GM10847 (cell line): ENCODE results near the gene FBXO42.
A peak's percentile ranks its signal among the peaks of the same experiment; 100 is the strongest.

Experiments
- POLR2A ChIP-seq: IDR thresholded peaks from 2 replicates; pipeline ENCODE4 v1.6.1; 2011; ENCODE audit not compliant: insufficient read length; ENCODE audit errors: extremely low read depth

FBXO42 gene

GRCh38 chr1:16226490-16227179 is 125.6 kb downstream of the FBXO42 start:
- TF ChIP-seq POLR2A: no peak

- TF ChIP-seq POLR2A: no peak
Measured at GRCh38 chr1:16226129-16226489, 126.2 kb downstream of the FBXO42 start.

- no peak for TF ChIP-seq POLR2A
Measured at GRCh38 chr1:16224472-16224871, 127.8 kb downstream of the FBXO42 start.

GRCh38 chr1:16221499-16221898 is 130.8 kb downstream of the FBXO42 start:
- no peak for TF ChIP-seq POLR2A

GRCh38 chr1:16219968-16220500 is 132.2 kb downstream of the FBXO42 start:
- TF ChIP-seq POLR2A: no peak

- no peak for TF ChIP-seq POLR2A
Measured at GRCh38 chr1:16218674-16219071, 133.6 kb downstream of the FBXO42 start.

- no peak for TF ChIP-seq POLR2A
Measured at GRCh38 chr1:16218014-16218673, 134.1 kb downstream of the FBXO42 start.

GRCh38 chr1:16217061-16217785 is 135.1 kb downstream of the FBXO42 start:
- TF ChIP-seq POLR2A: peak; percentile 16

GRCh38 chr1:16215882-16216753 is 136.2 kb downstream of the FBXO42 start:
- no peak for TF ChIP-seq POLR2A

- TF ChIP-seq POLR2A: no peak
Measured at GRCh38 chr1:16213013-16213412, 139.3 kb downstream of the FBXO42 start.

GRCh38 chr1:16212251-16212961 is 139.9 kb downstream of the FBXO42 start, which contains the start of gene ARHGEF19:
ARHGEF19 (minus strand) TSS chr1:16212652; CDS start chr1:16209054, 3,598 bp downstream.
- no peak for TF ChIP-seq POLR2A

GRCh38 chr1:16211824-16212223 is 140.5 kb downstream of the FBXO42 start:
- TF ChIP-seq POLR2A: no peak

GRCh38 chr1:16210581-16210980 is 141.7 kb downstream of the FBXO42 start:
- TF ChIP-seq POLR2A: no peak

- no peak for TF ChIP-seq POLR2A
Measured at GRCh38 chr1:16209847-16210407, 142.4 kb downstream of the FBXO42 start.

- no peak for TF ChIP-seq POLR2A
Measured at GRCh38 chr1:16209132-16209846, 143.0 kb downstream of the FBXO42 start.
